Lower leg skin (tissue), 4 donors: ENCODE data around the gene TUBB1. TPM values are rescaled to one million over a fixed set of nuclear protein-coding genes. Genes with fewer than 3 reads are reported as not detected.

Source experiments
- DNase-seq, 2 donors: peaks; one replicate each; pipeline ENCODE4 v3.0.0-alpha.2; 2019; ENCODE audit warnings: low spot score in 2 of 2
- H3K4me3 ChIP-seq: fragments of 200-600 bp; sonication (generic); 2 replicates; pipeline ENCODE4 v1.5.1; 2017; ENCODE audit warnings: mild to moderate bottlenecking, low read depth; ENCODE audit not compliant: poor library complexity, severe bottlenecking
- CTCF ChIP-seq, 3 donors: fragments of 450-650 bp; IDR thresholded peaks; one replicate each; pipeline ENCODE4 v1.5.1; 2016; ENCODE audit warnings: antibody characterized with exemption in 3 of 3, mild to moderate bottlenecking in 3 of 3, moderate library complexity in 2 of 3
- POLR2A ChIP-seq, 2 donors: fragments of 450-650 bp; IDR thresholded peaks; one replicate each; pipeline ENCODE4 v1.6.1; 2016 to 2017; ENCODE audit warnings: antibody characterized with exemption in 2 of 2, mild to moderate bottlenecking in 1 of 2, moderate library complexity in 1 of 2
- WGBS, 2 donors: methylation state at CpG; one replicate each; pipeline ENCODE4 v1.1.5; 2018; 5-methylcytosine and 5-hydroxymethylcytosine counted together
- intact Hi-C: fragments of 100-400 bp; cut with DNase I; formaldehyde crosslinking; loops from one replicate; pipeline ENCODE4 v1.15.0; 2023; ENCODE audit warnings: low total_unique reads
- total RNA-seq, 4 donors: library from RNA; depleted of rRNA; stranded (reverse); fragments of >200 nt; gene quantifications; one replicate each; pipeline ENCODE4 v1.1.0, GENCODE V29; 2016

TUBB1 gene
- total RNA-seq, 4 donors from 2014 or later = 0.04 TPM; not detected in 3

- no peak overlapping the region for H3K4me3 ChIP-seq
- no peak for DNase-seq
- intact Hi-C loops = no loop called here
- TF ChIP-seq CTCF (IDR thresholded peaks at IDR 0.05) = no peak
- no peak for TF ChIP-seq POLR2A (IDR thresholded peaks at IDR 0.05)
- 89 to 98% methylated on average over 1 of the region's 1 CpG for WGBS, 2 donors
Measured at GRCh38 chr20:58975353-58975752, 43.9 kb upstream of the TUBB1 start.

GRCh38 chr20:58976061-58976730 is 43.0 kb upstream of the TUBB1 start:
- H3K4me3 ChIP-seq = no peak overlapping the region
- intact Hi-C loops = no loop called here
- 72 to 80% methylated on average over 3 of the region's 3 CpGs for WGBS, 2 donors
- TF ChIP-seq POLR2A (IDR thresholded peaks at IDR 0.05) = no peak
- no peak for TF ChIP-seq CTCF (IDR thresholded peaks at IDR 0.05)
- DNase-seq = no peak

GRCh38 chr20:58978351-58979190 is 40.7 kb upstream of the TUBB1 start:
- DNase-seq = peak in 1 of 2 donors; percentile 65
- intact Hi-C loops = no loop called here
- 73 to 76% methylated on average over 6 of the region's 6 CpGs for WGBS, 2 donors
- no peak overlapping the region for H3K4me3 ChIP-seq
- no peak for TF ChIP-seq POLR2A (IDR thresholded peaks at IDR 0.05)
- TF ChIP-seq CTCF (IDR thresholded peaks at IDR 0.05) = no peak

GRCh38 chr20:58980711-58981627 is 38.3 kb upstream of the TUBB1 start, which contains the start of gene NELFCD:
Gene NELFCD (plus strand): TSS chr20:58981256. CDS start chr20:58981310, 54 bp downstream.
- 10 to 19% methylated on average over 28 to 54 of the region's 109 CpGs for WGBS, 2 donors
- TF ChIP-seq CTCF (IDR thresholded peaks at IDR 0.05) = no peak
- TF ChIP-seq POLR2A (IDR thresholded peaks at IDR 0.05) = no peak
- H3K4me3 ChIP-seq = peak within 1 kb of the TSS; percentile 74
- intact Hi-C loops = loop anchor here (5.0 kb wide), 1 partner anchor 89 kb away; no protein-coding TSS in a partner anchor
- DNase-seq = peak; percentile 79 to 96

GRCh38 chr20:58981628-58982364 is 37.4 kb upstream of the TUBB1 start:
- peak in 1 of 2 donors; percentile 76 for DNase-seq
- peak overlapping the region; percentile 74 for H3K4me3 ChIP-seq
- intact Hi-C loops = loop anchor here (5.0 kb wide), 1 partner anchor 89 kb away; no protein-coding TSS in a partner anchor
- WGBS, 2 donors = 18 to 23% methylated on average over 27 to 29 of the region's 29 CpGs
- TF ChIP-seq POLR2A (IDR thresholded peaks at IDR 0.05) = no peak
- TF ChIP-seq CTCF (IDR thresholded peaks at IDR 0.05) = no peak
